GM18868 (cell line): ENCODE results near the gene PEMT.
"Not testable (repeated sequence)": the region's sequence is repeated elsewhere in the genome, so short reads cannot be mapped to it uniquely, and the experiment has no call there.

Source experiments
- ATAC-seq: cut with Tn5 transposase; IDR thresholded peaks from one replicate; pipeline ENCODE4 v1.9.1; 2021; ENCODE audit warnings: mild to moderate bottlenecking, moderate library complexity; ENCODE audit not compliant: unreplicated experiment

Gene PEMT

GRCh38 chr17:17465878-17466277 lies 125.6 kb downstream of the PEMT start:
- not testable (repeated sequence) for ATAC-seq

GRCh38 chr17:17463821-17464220 lies 127.7 kb downstream of the PEMT start:
- no peak for ATAC-seq

- no peak for ATAC-seq
Measured at GRCh38 chr17:17462048-17462824, 129.3 kb downstream of the PEMT start.

GRCh38 chr17:17460038-17460437 lies 131.5 kb downstream of the PEMT start:
- no peak for ATAC-seq

- ATAC-seq: no peak
Measured at GRCh38 chr17:17457680-17458079, 133.8 kb downstream of the PEMT start.

GRCh38 chr17:17456251-17456650 lies 135.3 kb downstream of the PEMT start:
- ATAC-seq: no peak
